HepG2 (cell line): ENCODE results near the gene GSTM4. TPM values are rescaled to one million over a fixed set of nuclear protein-coding genes. Genes with fewer than 3 reads are reported as not detected.

Experiments used
- AHDC1 ChIP-seq: sonication (generic); formaldehyde crosslinking; IDR thresholded peaks from 2 replicates; pipeline ENCODE4 v1.5.1; 2020; ENCODE audit warnings: mild to moderate bottlenecking, missing genetic modification reagents, borderline replicate concordance
- GFI1 ChIP-seq: sonication (generic); formaldehyde crosslinking; IDR thresholded peaks from 2 replicates; pipeline ENCODE4 v1.5.0; 2020; ENCODE audit warnings: missing genetic modification reagents, mild to moderate bottlenecking, borderline replicate concordance
- HDAC2 ChIP-seq: sonication (generic); formaldehyde crosslinking; IDR thresholded peaks from 2 replicates; pipeline ENCODE4 v1.4.0; 2020; ENCODE audit warnings: missing genetic modification reagents
- HNF4A ChIP-seq: sonication (generic); formaldehyde crosslinking; IDR thresholded peaks from 2 replicates; pipeline ENCODE4 v1.4.0; 2020; ENCODE audit warnings: missing genetic modification reagents
- PAWR ChIP-seq: sonication (generic); formaldehyde crosslinking; IDR thresholded peaks from 2 replicates; pipeline ENCODE4 v1.4.0; 2020; ENCODE audit warnings: missing genetic modification reagents, mild to moderate bottlenecking, borderline replicate concordance
- PRDM10 ChIP-seq: sonication (generic); formaldehyde crosslinking; IDR thresholded peaks from 2 replicates; pipeline ENCODE4 v1.4.0; 2020; ENCODE audit warnings: low read depth, missing genetic modification reagents
- RARG ChIP-seq: sonication (generic); formaldehyde crosslinking; IDR thresholded peaks from 2 replicates; pipeline ENCODE4 v1.4.0; 2020; ENCODE audit warnings: low read depth, mild to moderate bottlenecking, missing genetic modification reagents
- TCF12 ChIP-seq, 2 experiments: fragments of 450-650 bp in 1 of 2; sonication (generic) in 1 of 2; formaldehyde crosslinking in 1 of 2; IDR thresholded peaks; 2 replicates each; pipeline versions ENCODE4 v1.6.1 to v1.8.0; 2017 to 2022; ENCODE audit warnings: antibody characterized with exemption in 1 of 2, mild to moderate bottlenecking in 1 of 2, missing genetic modification reagents in 1 of 2, moderate library complexity in 1 of 2
- ZBTB39 ChIP-seq: sonication (generic); formaldehyde crosslinking; IDR thresholded peaks from 2 replicates; pipeline ENCODE4 v1.5.0; 2020; ENCODE audit warnings: missing genetic modification reagents
- ZFP41 ChIP-seq: sonication (generic); formaldehyde crosslinking; IDR thresholded peaks from 2 replicates; pipeline ENCODE4 v1.4.0; 2020; ENCODE audit warnings: mild to moderate bottlenecking, missing genetic modification reagents, borderline replicate concordance
- ZIK1 ChIP-seq: sonication (generic); formaldehyde crosslinking; IDR thresholded peaks from 2 replicates; pipeline ENCODE4 v1.5.0; 2020; ENCODE audit warnings: mild to moderate bottlenecking, low read depth, missing genetic modification reagents, borderline replicate concordance
- ZNF337 ChIP-seq: sonication (generic); formaldehyde crosslinking; IDR thresholded peaks from 2 replicates; pipeline ENCODE4 v1.5.1; 2020; ENCODE audit warnings: missing genetic modification reagents, low read depth, mild to moderate bottlenecking, borderline replicate concordance
- ZNF549 ChIP-seq: sonication (generic); formaldehyde crosslinking; IDR thresholded peaks from 2 replicates; pipeline ENCODE4 v1.5.0; 2020; ENCODE audit warnings: missing genetic modification reagents
- ZNF790 ChIP-seq: sonication (generic); formaldehyde crosslinking; IDR thresholded peaks from 2 replicates; pipeline ENCODE4 v1.8.0; 2022; ENCODE audit warnings: missing genetic modification reagents, mild to moderate bottlenecking, borderline replicate concordance
- ZNF792 ChIP-seq: IDR thresholded peaks from 2 replicates; pipeline ENCODE4 v1.6.1; 2016
- polyA plus RNA-seq, 8 experiments: library from polyadenylated mRNA; depleted of rRNA in 3 of 8; stranded (reverse) in 7 of 8; unstranded in 1 of 8; fragments of >200 nt; fragmentation: Illumina TruSeq in 4 of 8; extraction: Trizol in 4 of 8; gene quantifications; 2 replicates each; pipeline versions ENCODE4 v1.2.1 to v1.2.3, GENCODE V29; 2011 to 2016; ENCODE audit warnings: low read depth in 4 of 8, missing spikeins in 1 of 8, mixed read lengths in 1 of 8; ENCODE audit not compliant: insufficient read depth in 1 of 8
- total RNA-seq, 5 experiments: library from RNA; depleted of rRNA; stranded (reverse); fragments of >200 nt; fragmentation: Illumina TruSeq; extraction: Trizol; gene quantifications; 2 replicates each; pipeline ENCODE4 v1.2.3, GENCODE V29; 2016; ENCODE audit warnings: low read depth in 1 of 5

The GSTM4 gene
- total and polyA plus RNA-seq, 2 of the 13 experiments (the other 11 are each of a cell fraction or from before 2014, with no cell fraction given): 25.3 to 40.8 TPM

- TF ChIP-seq PRDM10 (CRISPR knock-in tag): no peak
- no peak for TF ChIP-seq TCF12 (IDR thresholded peaks at IDR 0.05)
- no peak for TF ChIP-seq TCF12 (CRISPR knock-in tag; IDR thresholded peaks at IDR 0.05)
- no peak for TF ChIP-seq ZNF337 (CRISPR knock-in tag)
- no peak for TF ChIP-seq ZFP41 (CRISPR knock-in tag)
- no peak for TF ChIP-seq ZBTB39 (CRISPR knock-in tag)
- no peak for TF ChIP-seq HNF4A (CRISPR knock-in tag)
- TF ChIP-seq ZNF792 (CRISPR knock-in tag): no peak
- 0 out of 2 replicates have a peak, but pooled peaks have one; percentile 36 for TF ChIP-seq HDAC2 (CRISPR knock-in tag)
- TF ChIP-seq AHDC1 (CRISPR knock-in tag): no peak
- TF ChIP-seq RARG (CRISPR knock-in tag): no peak
- no peak for TF ChIP-seq ZIK1 (CRISPR knock-in tag)
- 0 out of 2 replicates have a peak, but pooled peaks have one; percentile 30 for TF ChIP-seq ZNF790 (CRISPR knock-in tag)
- TF ChIP-seq GFI1 (CRISPR knock-in tag): no peak
- no peak for TF ChIP-seq ZNF549 (CRISPR knock-in tag)
- no peak for TF ChIP-seq PAWR (CRISPR knock-in tag)
Measured at GRCh38 chr1:109643385-109644230, 12.3 kb upstream of the GSTM4 start (continued).
